Stimulated activated CD4-positive, alpha-beta T cell treated with anti-CD3 and anti-CD28 coated beads, Interleukin-2, amount 100 ng/mL, for 48 hours (primary cell): Measurements from ENCODE around the gene PQBP1.
A peak's percentile ranks its signal among the peaks of the same experiment; 100 is the strongest.

Experiments used
- DNase-seq, 2 donors: peaks; one replicate each; pipeline ENCODE4 v3.0.0-alpha.2; 2020

PQBP1 gene

GRCh38 chrX:48902776-48903175 lies 5.0 kb downstream of the PQBP1 start:
- DNase-seq = no peak

DNA sequence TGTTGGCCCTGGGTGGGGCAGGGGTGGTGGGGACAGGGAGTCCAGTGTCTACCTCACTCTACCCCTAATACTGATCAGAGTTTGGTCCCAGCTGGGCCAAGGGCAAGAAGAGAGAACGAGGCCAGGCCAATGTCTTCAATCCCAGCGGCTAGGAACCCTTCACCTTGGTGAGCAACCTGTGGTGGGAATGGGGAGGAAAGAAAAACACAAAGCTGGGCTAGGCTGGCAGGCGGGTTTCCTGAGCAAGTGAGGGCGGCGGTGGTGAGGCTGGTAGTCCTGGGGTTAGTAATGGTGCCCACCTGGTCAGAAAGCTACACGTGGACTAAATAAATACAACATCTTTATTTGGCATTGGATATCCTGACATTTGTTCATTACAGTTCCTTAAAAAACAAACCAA lies 5.6 kb downstream of the PQBP1 start:
- DNase-seq = no peak

DNA sequence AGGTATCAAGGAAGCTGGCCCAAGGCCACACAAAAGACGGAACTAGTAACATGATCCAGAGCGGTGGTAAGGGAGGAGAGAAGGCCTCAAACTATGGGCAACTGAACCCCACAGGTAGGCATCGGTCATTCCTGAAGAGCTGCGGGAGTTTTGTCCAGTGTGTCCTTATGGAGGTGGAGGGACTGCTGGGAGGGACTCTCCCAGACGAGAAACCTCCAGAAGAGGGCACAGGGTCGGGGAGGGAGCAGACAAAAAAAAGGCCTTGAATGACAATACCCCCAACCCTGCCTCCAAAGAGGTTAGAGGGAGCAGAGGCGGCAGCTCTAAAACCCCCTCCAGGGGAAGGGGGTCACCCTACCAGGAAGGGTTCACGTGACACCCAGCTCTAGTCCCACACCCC lies 6.5 kb downstream of the PQBP1 start:
- DNase-seq = no peak

- no peak for DNase-seq
Measured at GRCh38 chrX:48904626-48905025, 6.9 kb downstream of the PQBP1 start.

- no peak for DNase-seq
Measured at GRCh38 chrX:48905090-48905790, 7.5 kb downstream of the PQBP1 start.

GRCh38 chrX:48908600-48908999 lies 10.9 kb downstream of the PQBP1 start:
- DNase-seq = no peak

DNA sequence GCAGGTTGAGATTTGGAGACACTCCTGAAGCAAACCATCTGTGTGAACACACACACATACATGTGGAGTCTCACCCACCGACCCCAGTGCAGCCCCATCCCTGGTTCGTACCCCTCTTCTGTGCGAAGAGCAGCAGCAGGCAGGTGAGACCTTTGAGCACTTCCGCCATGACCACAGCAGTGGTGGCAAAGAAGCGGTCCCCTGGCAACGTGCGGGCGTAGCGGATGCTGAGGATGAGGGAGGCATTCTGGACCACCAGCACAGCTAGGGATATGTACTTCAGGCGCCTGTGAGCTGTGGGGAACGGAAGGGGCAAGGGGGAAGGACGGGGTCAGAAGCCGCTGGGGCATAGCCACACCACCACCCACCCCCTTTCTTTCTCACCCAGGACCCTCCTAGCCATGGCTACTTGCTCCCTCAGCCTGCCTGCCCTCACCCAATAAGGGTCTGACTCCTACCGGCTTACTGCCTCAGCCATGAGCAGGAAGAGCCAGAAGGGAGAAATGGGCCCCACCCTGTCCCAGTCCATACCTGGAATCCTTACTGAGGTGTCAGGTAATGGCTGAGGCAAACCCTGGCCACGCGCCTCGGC lies 12.1 kb downstream of the PQBP1 start:
- DNase-seq = no peak

- no peak for DNase-seq
Measured at GRCh38 chrX:48910926-48911411, 13.2 kb downstream of the PQBP1 start.

DNA sequence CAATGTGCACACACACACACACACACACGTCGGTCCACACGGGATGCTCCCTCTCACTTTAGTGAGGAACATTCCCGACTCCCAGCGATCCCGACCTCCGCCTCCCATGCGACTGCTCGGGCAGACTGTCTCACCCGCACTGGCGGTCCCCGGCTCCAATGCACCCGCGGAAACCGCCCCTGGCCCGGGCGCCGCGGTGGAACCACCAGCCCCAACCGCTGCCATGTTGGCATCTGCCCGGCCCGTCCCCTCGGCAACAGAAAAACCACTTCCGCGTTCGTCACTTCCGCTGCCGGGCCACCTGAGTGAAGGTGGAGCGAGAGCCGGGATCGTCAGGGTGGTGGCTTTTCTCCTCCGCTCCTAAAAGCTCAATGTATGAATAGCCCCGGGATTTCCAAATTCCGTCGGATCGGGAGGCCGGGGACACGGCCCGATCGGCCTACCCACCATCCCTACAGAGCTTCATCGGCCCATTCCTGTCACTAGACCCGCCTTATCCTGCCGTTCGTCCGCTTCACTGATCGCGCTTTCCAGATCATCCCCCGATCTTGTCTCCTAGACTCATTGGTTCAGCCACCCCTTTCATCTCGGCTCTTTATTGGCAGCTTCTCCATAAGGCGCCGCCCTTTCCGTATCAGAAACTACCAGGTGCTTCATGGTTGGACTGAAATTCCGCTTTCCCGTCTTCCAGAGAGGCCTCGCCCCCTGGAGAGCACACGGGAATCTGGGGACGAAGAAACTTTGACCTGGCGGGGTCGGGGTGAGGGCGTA lies 13.9 kb downstream of the PQBP1 start, which contains the start of gene SLC35A2:
TSS of gene SLC35A2 (minus strand) at position 235 of the 771 bp plus-strand sequence. CDS start at position 225, 10 bp downstream.
- peak; percentile 81 to 82 for DNase-seq

GRCh38 chrX:48913605-48914366 lies 16.1 kb downstream of the PQBP1 start:
- DNase-seq = no peak

GRCh38 chrX:48914593-48915493 lies 17.1 kb downstream of the PQBP1 start:
- DNase-seq = no peak

DNA sequence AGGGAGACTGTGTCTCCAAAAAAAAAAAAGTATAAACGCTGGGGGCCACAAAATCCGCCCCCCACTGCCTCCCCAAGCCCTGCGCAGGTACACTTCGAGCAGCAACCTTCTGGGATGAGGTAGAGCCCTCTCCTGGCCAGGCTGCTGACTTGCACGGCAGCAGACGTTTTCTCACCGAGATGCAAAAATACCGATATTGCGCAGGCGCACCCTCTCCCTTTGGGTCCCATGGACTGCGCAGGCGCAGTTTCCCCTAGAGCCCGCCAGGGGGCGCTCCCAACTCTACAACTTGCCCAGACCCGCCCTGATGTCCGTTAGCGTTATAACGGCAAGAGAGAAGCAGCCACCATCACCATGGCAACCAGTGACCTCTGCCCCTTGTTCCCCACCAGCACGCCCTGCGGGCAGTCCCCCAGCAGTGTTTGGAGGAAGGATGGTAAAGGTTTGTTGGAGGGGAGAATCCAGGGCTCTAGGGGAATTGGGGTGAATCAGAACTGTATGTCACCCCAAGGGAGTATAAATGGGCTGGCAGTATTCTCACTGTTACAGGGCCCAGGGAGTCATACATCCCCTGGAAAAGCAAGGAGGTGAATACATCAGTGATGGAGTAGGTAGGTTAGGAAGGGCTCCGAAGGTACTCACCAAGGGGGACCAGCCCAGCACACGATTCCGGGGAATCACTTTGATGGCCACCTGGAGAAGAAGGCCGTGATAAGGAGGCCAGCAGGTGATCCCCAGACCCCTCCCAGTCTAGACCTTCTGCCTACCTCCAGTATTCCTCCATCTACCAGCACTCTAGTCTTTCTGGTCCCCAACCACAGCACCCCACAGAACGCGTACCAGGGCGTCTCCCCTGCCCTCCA lies 19.6 kb downstream of the PQBP1 start:
- DNase-seq = peak; percentile 75 to 83

DNA sequence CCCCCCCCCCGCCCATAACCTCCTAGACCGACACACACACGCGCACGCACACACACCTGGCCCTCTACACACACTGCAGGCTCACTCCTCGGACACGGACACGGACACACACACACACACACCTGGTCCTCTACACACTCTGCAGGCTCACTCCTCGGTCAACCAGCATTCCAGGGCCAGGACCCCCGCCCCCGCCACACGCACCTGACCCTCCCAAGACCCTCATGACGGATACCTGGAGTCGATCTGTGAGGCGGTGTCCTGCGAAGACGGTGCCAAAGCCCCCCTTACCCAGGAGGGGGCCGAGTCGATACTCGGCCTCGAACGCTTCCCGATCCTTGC lies 20.5 kb downstream of the PQBP1 start:
- no peak for DNase-seq

DNA sequence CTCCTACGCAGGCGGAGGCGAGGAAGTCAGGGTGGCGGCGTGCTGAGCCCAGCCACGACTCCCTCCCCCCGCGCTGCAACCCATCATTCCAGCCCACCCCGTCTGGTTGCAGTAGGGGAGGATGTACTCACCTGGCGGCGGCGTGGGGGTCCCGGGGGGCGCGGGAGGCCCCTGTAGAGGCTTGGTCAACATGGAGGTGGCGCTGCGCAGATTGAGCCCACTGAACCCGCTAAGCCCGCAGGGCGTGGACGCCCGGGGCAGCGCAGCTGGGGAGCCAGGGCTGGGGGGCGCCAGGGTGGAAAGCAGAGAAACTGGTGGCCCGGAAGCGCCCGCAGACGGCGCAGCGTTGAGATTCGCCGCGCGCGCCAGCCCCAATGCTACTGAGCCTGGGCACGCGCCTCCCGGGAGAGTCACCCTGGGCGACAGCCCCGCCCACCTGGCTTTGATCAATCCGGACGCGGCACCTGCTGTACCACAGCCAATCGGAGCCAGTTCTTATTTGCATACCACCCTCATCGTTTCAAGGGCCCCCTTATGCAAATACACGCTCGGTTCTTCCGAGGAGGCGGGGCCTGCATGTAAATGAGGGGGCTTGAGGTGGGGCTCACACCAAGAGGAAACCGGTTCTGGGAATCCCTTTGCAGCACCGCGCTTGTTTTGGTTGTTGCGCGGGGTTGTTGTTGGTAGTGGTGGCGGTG lies 21.1 kb downstream of the PQBP1 start, which contains the start of gene PIM2:
TSS of gene PIM2 (minus strand) at position 382 of the 698 bp plus-strand sequence. CDS start at position 192, 190 bp downstream.
- DNase-seq = peak; percentile 76 to 79

- DNase-seq = no peak
Measured at GRCh38 chrX:48919360-48919841, 21.7 kb downstream of the PQBP1 start.

DNA sequence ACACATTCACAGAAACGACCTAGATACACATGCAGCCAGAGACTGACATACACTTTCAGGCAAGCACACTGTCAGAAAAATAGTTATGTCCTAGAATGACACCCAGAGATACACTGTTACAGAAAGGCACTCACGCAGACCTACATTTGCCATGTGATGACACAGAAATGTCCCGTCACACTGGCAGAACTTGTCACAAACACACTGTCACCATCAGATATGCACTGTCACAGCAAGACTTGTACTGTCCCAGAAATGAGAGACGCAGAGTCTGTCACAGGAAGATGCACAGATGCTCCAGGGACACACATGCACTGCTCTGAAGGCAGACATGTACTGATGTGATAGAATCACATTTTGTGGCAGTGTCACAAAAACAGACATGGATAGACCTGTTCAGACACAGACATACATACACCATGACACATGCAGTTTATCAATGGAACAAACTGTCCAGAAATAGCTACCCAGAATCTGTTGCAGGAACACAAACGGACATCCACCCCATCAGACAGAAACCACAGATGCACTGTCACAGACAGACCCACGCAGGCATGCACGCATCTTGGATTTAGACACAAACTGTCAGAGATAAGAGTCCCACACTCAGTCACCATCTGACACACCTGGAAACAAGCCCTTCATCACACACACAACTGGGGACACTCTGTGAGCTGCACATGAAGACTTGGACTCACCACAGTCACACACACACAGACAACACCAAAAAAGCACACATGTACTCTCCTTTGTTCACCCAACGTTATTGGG lies 22.4 kb downstream of the PQBP1 start:
- DNase-seq = no peak

DNA sequence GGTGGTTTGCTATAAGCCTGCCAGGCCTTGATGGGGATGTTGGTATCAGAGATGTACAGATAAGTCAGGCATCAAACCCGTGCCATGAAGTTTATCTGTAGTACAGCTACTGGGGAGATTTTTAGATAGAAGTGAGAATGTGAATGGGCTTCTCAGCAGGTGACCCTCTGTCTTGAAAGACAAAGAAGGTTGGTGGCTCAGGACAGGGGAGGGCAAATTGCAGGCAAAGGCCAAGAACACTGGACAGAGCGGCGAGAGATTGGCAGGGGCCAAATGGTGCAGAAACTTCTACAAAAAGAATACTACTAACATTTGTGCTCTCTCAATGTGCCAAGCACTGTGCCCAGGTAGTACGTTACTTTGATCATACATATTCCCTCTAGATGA lies 23.0 kb downstream of the PQBP1 start:
- no peak for DNase-seq

- DNase-seq = no peak
Measured at GRCh38 chrX:48923771-48924170, 26.0 kb downstream of the PQBP1 start.

DNA sequence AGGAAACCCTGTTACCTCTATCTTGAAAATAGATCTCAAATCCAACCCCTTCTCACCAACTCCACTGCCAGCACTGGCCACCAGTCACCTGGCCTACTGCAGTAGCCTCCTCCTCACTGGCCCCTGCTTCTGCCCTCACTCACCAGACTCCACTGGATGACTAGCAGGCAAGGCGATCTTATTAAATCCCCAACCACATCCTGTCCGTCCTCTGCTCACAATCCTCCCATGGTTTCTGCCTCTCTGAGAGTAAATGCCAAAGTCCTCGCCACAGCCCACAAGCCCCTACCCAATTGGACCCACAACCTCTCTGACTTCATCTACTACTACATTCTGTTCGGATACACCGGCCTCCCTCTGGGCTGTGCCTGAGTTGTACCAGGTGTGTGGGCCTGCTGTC lies 26.5 kb downstream of the PQBP1 start:
- no peak for DNase-seq
